H1 (cell line): Measurements from ENCODE around the gene SCGB1A1. TPM values are rescaled to one million over a fixed set of nuclear protein-coding genes. Genes with fewer than 3 reads are reported as not detected.

ENCODE experiments used
- CTCF ChIA-PET: fragments of 300-600 bp; sonication (Branson Sonifier 250); formaldehyde crosslinking; loops from one replicate; lab custom pipeline; 2021; ENCODE audit not compliant: partially characterized antibody; lab: Charles Lee
- POLR2A ChIA-PET: fragments of 300-600 bp; sonication (Branson Sonifier 250); formaldehyde crosslinking; loops from one replicate; lab custom pipeline; 2021; ENCODE audit warnings: inconsistent platforms; ENCODE audit not compliant: partially characterized antibody; lab: Charles Lee
- DNase-seq, 2 experiments: peaks; one replicate each; pipeline versions ENCODE4 v3.0.0 to v3.0.0-alpha.2; 2010 to 2022; ENCODE audit warnings: low spot score in 2 of 2, low read depth in 1 of 2, mixed read lengths in 1 of 2
- FAIRE-seq: peaks from 2 replicates; lab custom pipeline; 2011; peaks lifted over from hg19 to GRCh38; lab: Jason Lieb, UNC
- H2AFZ ChIP-seq: 2 replicates; pipeline ENCODE4 v1.8.1; 2012; ENCODE audit warnings: low read length, inconsistent platforms
- H2AK5ac ChIP-seq: 2 replicates; pipeline ENCODE4 v1.6.1; 2013; ENCODE audit warnings: low read depth, low read length
- H2BK120ac ChIP-seq: replicated peaks from 2 replicates; pipeline ENCODE3; 2013; ENCODE audit warnings: low read depth, low read length, inconsistent platforms
- H2BK12ac ChIP-seq: 2 replicates; pipeline ENCODE4 v1.6.1; 2013; ENCODE audit warnings: low read depth, low read length
- H2BK15ac ChIP-seq: 2 replicates; pipeline ENCODE4 v1.6.1; 2013; ENCODE audit warnings: low read length
- H2BK20ac ChIP-seq: 2 replicates; pipeline ENCODE4 v1.6.1; 2013; ENCODE audit warnings: low read length
- H2BK5ac ChIP-seq: 2 replicates; pipeline ENCODE4 v1.6.1; 2013; ENCODE audit warnings: low read depth, low read length
- H3K14ac ChIP-seq: 2 replicates; pipeline ENCODE4 v1.6.1; 2013; ENCODE audit warnings: inconsistent platforms; ENCODE audit not compliant: insufficient read length
- H3K18ac ChIP-seq: 2 replicates; pipeline ENCODE4 v1.6.1; 2013; ENCODE audit warnings: low read length; ENCODE audit errors: extremely low read depth
- H3K23ac ChIP-seq: 2 replicates; pipeline ENCODE4 v1.6.1; 2013; ENCODE audit warnings: inconsistent platforms; ENCODE audit not compliant: insufficient read length
- H3K23me2 ChIP-seq: 2 replicates; pipeline ENCODE4 v1.6.1; 2013; ENCODE audit warnings: low read depth, low read length
- H3K27ac ChIP-seq: 2 replicates; pipeline ENCODE4 v1.6.1; 2011; ENCODE audit warnings: low read depth, low read length, inconsistent platforms
- H3K27me3 ChIP-seq, 4 experiments: replicated peaks in 1 of 4; 1 replicate in 1 of 4; 2 replicates in 3 of 4; pipeline versions ENCODE4 v1.6.1 to v1.8.1; 2011 to 2013; ENCODE audit warnings: low read length in 3 of 4, mild to moderate bottlenecking in 3 of 4, inconsistent platforms in 2 of 4, mixed read lengths in 2 of 4, moderate library complexity in 1 of 4; ENCODE audit not compliant: control insufficient read depth in 3 of 4, insufficient read depth in 3 of 4; ENCODE audit errors: extremely low read depth in 1 of 4
- H3K36me3 ChIP-seq, 4 experiments: 2 replicates each; pipeline versions ENCODE4 v1.6.1 to v1.8.1; 2011 to 2013; ENCODE audit warnings: mild to moderate bottlenecking in 4 of 4, low read length in 3 of 4, moderate library complexity in 2 of 4, control low read depth in 1 of 4, inconsistent platforms in 1 of 4; ENCODE audit not compliant: insufficient read depth in 4 of 4, control insufficient read depth in 2 of 4
- H3K4ac ChIP-seq: replicated peaks from 2 replicates; pipeline ENCODE3; 2013; ENCODE audit warnings: low read length, low read depth, mixed read lengths, inconsistent platforms; ENCODE audit not compliant: insufficient read length
- H3K4me1 ChIP-seq, 4 experiments: replicated peaks in 1 of 4; 1 replicate in 1 of 4; 2 replicates in 3 of 4; pipeline versions ENCODE4 v1.6.1 to v1.8.1; 2011 to 2013; ENCODE audit warnings: low read length in 3 of 4, inconsistent platforms in 2 of 4, mixed read lengths in 1 of 4; ENCODE audit not compliant: insufficient read depth in 4 of 4, control insufficient read depth in 3 of 4
- H3K4me2 ChIP-seq, 2 experiments: 2 replicates each; pipeline versions ENCODE4 v1.6.1 to v1.8.1; 2011 to 2013; ENCODE audit warnings: low read depth in 2 of 2, low read length in 2 of 2, control low read depth in 1 of 2, inconsistent platforms in 1 of 2, mild to moderate bottlenecking in 1 of 2; ENCODE audit not compliant: insufficient read depth in 1 of 2
- H3K4me3 ChIP-seq, 4 experiments: fragments of 200-600, 300-600 bp in 1 of 4; sonication (generic), shearing (Covaris generic), sonication (Bioruptor Twin) in 1 of 4; 2 replicates each; pipeline versions ENCODE4 v1.5.1 to v1.8.1; 2011 to 2016; ENCODE audit warnings: low read length in 4 of 4, low read depth in 3 of 4, control low read depth in 2 of 4, inconsistent platforms in 2 of 4, mild to moderate bottlenecking in 2 of 4, mixed read lengths in 1 of 4, moderate library complexity in 1 of 4; ENCODE audit not compliant: insufficient read depth in 2 of 4; ENCODE audit errors: extremely low read depth in 1 of 4
- H3K56ac ChIP-seq: replicated peaks from 2 replicates; pipeline ENCODE3; 2013; ENCODE audit warnings: low read depth, mild to moderate bottlenecking, mixed read lengths, low read length, inconsistent platforms; ENCODE audit not compliant: insufficient read length
- H3K79me1 ChIP-seq: 2 replicates; pipeline ENCODE4 v1.6.1; 2013; ENCODE audit warnings: low read depth, low read length, control low read depth
- H3K79me2 ChIP-seq, 2 experiments: 2 replicates each; pipeline versions ENCODE4 v1.6.1 to v1.8.1; 2012 to 2013; ENCODE audit warnings: low read length in 2 of 2, mild to moderate bottlenecking in 2 of 2, inconsistent platforms in 1 of 2; ENCODE audit not compliant: insufficient read depth in 2 of 2, control insufficient read depth in 1 of 2
- H3K9ac ChIP-seq, 4 experiments: replicated peaks in 1 of 4; 1 replicate in 1 of 4; 2 replicates in 3 of 4; pipeline versions ENCODE4 v1.6.1 to v1.8.1; 2011 to 2013; ENCODE audit warnings: low read depth in 3 of 4, low read length in 3 of 4, control low read depth in 2 of 4, mild to moderate bottlenecking in 2 of 4, moderate library complexity in 2 of 4, inconsistent platforms in 1 of 4; ENCODE audit errors: extremely low read depth in 1 of 4
- H3K9me3 ChIP-seq, 2 experiments: 2 replicates each; pipeline versions ENCODE4 v1.6.1 to v1.8.1; 2012 to 2013; ENCODE audit warnings: mild to moderate bottlenecking in 2 of 2, moderate library complexity in 2 of 2, control low read depth in 1 of 2, inconsistent platforms in 1 of 2, low read depth in 1 of 2, low read length in 1 of 2, mixed read lengths in 1 of 2; ENCODE audit not compliant: insufficient read depth in 2 of 2
- H4K20me1 ChIP-seq, 2 experiments: replicated peaks in 1 of 2; 2 replicates each; pipeline versions ENCODE3 to v1.8.1; 2011 to 2013; ENCODE audit warnings: inconsistent platforms in 2 of 2, low read length in 2 of 2, mild to moderate bottlenecking in 1 of 2; ENCODE audit not compliant: insufficient read depth in 2 of 2, control insufficient read depth in 1 of 2
- H4K5ac ChIP-seq: 2 replicates; pipeline ENCODE4 v1.6.1; 2013; ENCODE audit warnings: low read length, low read depth, mixed read lengths, inconsistent platforms; ENCODE audit not compliant: insufficient read length
- H4K8ac ChIP-seq: 2 replicates; pipeline ENCODE4 v1.8.0; 2013; ENCODE audit warnings: mild to moderate bottlenecking, moderate library complexity, low read length, inconsistent platforms; ENCODE audit not compliant: insufficient read depth; ENCODE audit errors: extremely low read depth
- H4K91ac ChIP-seq: replicated peaks from 2 replicates; pipeline ENCODE3; 2013; ENCODE audit warnings: low read length, mixed read lengths, inconsistent platforms; ENCODE audit not compliant: insufficient read length
- SAP30 ChIP-seq: fragments of 300-600 bp; sonication (generic); IDR thresholded peaks from 2 replicates; pipeline ENCODE4 v1.7.1; 2012; ENCODE audit warnings: low read length, moderate library complexity, mild to moderate bottlenecking, inconsistent platforms; ENCODE audit not compliant: insufficient read depth, insufficient replicate concordance
- SP4 ChIP-seq: IDR thresholded peaks from 2 replicates; pipeline ENCODE4 v1.6.1; 2012; ENCODE audit warnings: low read length, inconsistent platforms
- SRF ChIP-seq: IDR thresholded peaks from 2 replicates; pipeline ENCODE4 v1.6.1; 2011; ENCODE audit warnings: mild to moderate bottlenecking, low read depth, low read length, moderate library complexity
- SUZ12 ChIP-seq: fragments of 200-600 bp; sonication (generic); IDR thresholded peaks from 2 replicates; pipeline ENCODE4 v1.6.1; 2012; ENCODE audit warnings: mild to moderate bottlenecking, inconsistent platforms, low read length, moderate library complexity, mixed read lengths
- WGBS, 2 experiments: shearing (Covaris generic) in 1 of 2; methylation state at CpG; one replicate each; pipeline versions ENCODE4 v1.1.6 to v1.1.7; 2013 to 2015; ENCODE audit warnings: low lambda C conversion rate in 2 of 2, mixed read lengths in 2 of 2, inconsistent platforms in 1 of 2, low coverage in 1 of 2, missing lambda C conversion rate in 1 of 2; ENCODE audit not compliant: insufficient replicate concordance in 2 of 2, insufficient coverage in 1 of 2, insufficient read length in 1 of 2; ENCODE audit errors: extremely low coverage in 1 of 2, missing lambda C conversion rate in 1 of 2; 5-methylcytosine and 5-hydroxymethylcytosine counted together
- polyA plus RNA-seq, 7 experiments: library from polyadenylated mRNA; depleted of rRNA in 3 of 7; stranded (reverse) in 5 of 7; unstranded in 2 of 7; fragments of >200 nt in 5 of 7; fragments of 200-250 nt in 2 of 7; gene quantifications; 1 replicate in 5 of 7; 2 replicates in 1 of 7; 4 replicates in 1 of 7; pipeline versions ENCODE4 v1.2.1 to v1.2.3, GENCODE V29; 2011 to 2013; ENCODE audit warnings: missing spikeins in 2 of 7, mixed read lengths in 2 of 7
- total RNA-seq: library from RNA; stranded (reverse); fragmentation: NEBNext Ultra II Directional; extraction: Animal tissue kit (Norgen Biotek cat#: 25700); gene quantifications from 2 replicates; pipeline ENCODE4 v1.2.1, GENCODE V29; 2021

SCGB1A1 gene
- total and polyA plus RNA-seq, 2 of the 8 experiments (the other 6 are each of a cell fraction or from before 2014, with no cell fraction given): not detected

GRCh38 chr11:62404901-62405300 lies 13.9 kb upstream of the SCGB1A1 start:
- Histone ChIP-seq H3K56ac (no peak overlapping the region), H3K23me2 (no peaks in the 10 kb centered on the region; the same call in 1 of the 2 replicates), H3K9ac (no peak overlapping the region), H4K20me1 (no peaks in the 10 kb centered on the region), H3K79me1 (no peaks in the 10 kb centered on the region), H3K4me3 (no peak overlapping the region), H3K4me1 (peaks cover 0 to 13% (median 1%) of the 10 kb centered on the region in 4 experiments; a peak in 5 of 7 replicates), H3K27ac (no peak overlapping the region), H4K5ac (no peak overlapping the region), H4K8ac (no peak overlapping the region), H2BK5ac (no peak overlapping the region), H2BK12ac (no peak overlapping the region), H2BK20ac (no peak overlapping the region), H3K9me3 (no peaks in the 10 kb centered on the region), H3K14ac (no peak overlapping the region), H2AK5ac (0 out of 2 replicates have a peak overlapping the region, but pooled peaks have one; percentile 65), H3K79me2 (no peaks in the 10 kb centered on the region), H2BK15ac (no peak overlapping the region), H4K91ac (no peak overlapping the region), H3K27me3 (0 out of 7 replicates have a peak, but pooled peaks cover 0 to 2% (median 0%) of the 10 kb centered on the region in 4 experiments), H3K4ac (no peak overlapping the region), H2AFZ (no peak overlapping the region), H3K18ac (no peak overlapping the region), H3K36me3 (no peaks in the 10 kb centered on the region), H2BK120ac (no peak overlapping the region), H3K4me2 (no peak overlapping the region), H3K23ac (no peak overlapping the region)
- FAIRE-seq: no peak
- no peak for DNase-seq
- WGBS, 2 experiments: 89% methylated on average over 5 of the region's 5 CpGs; no CpG with 5 or more reads in 1 of the 2 experiments
- ChIA-PET CTCF (interaction anchor here (1.2 to 9.5 kb wide), 3 partner anchors 12 to 137 kb away, joined by 3 to 56 read pairs (median 9); no protein-coding TSS in a partner anchor), POLR2A (interaction anchor here (1.1 kb wide), 1 partner anchor 138 kb away, joined by 3 read pairs; no protein-coding TSS in a partner anchor)
- no peak for TF ChIP-seq SAP30
- TF ChIP-seq SRF: no peak
- no peak for TF ChIP-seq SP4
- no peak for TF ChIP-seq SUZ12
